GM11168 (cell line): ENCODE results near the gene AMMECR1.

Source experiments
- in situ Hi-C: fragments of 300-500 bp; cut with MboI; formaldehyde crosslinking; loops from one replicate; pipeline ENCODE4 v1.12.0; 2022; ENCODE audit warnings: low sequenced_read_pairs; ENCODE audit not compliant: unreplicated experiment

The AMMECR1 gene

GRCh38 chrX:110146521-110146920, 171.4 kb downstream of the AMMECR1 start:
- in situ Hi-C loops = loop anchor here (25.0 kb wide), 1 partner anchor 234 kb away; no protein-coding TSS in a partner anchor

DNA sequence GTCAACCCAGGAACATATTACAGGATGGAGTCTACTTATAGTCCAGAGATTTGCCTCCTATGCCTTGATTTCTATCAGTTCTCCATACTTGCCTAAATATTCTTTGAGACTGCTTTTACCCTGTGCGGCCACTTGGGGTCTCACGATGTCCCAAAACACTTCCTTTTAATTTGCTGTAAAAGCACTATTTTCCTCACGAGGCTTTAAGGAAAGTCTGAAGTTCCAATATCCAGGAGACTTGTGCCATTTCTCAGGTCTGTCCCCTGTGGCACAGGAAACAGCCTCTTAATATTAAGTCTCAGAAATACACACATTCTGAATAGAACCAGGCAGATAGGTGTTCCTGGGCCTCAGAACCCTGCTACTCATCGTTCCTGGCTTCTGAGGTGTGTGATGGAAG, 172.0 kb downstream of the AMMECR1 start:
- in situ Hi-C loops = loop anchor here (25.0 kb wide), 1 partner anchor 234 kb away; no protein-coding TSS in a partner anchor

GRCh38 chrX:110145311-110145710, 172.6 kb downstream of the AMMECR1 start:
- in situ Hi-C loops = loop anchor here (25.0 kb wide), 1 partner anchor 233 kb away; no protein-coding TSS in a partner anchor
